Activated B cell treated with CpG ODN at 0.5 μM for 24 hours (primary cell): ENCODE data around the gene SIPA1L3. TPM values are rescaled to one million over a fixed set of nuclear protein-coding genes. Genes with fewer than 3 reads are reported as not detected.

Source experiments
- ATAC-seq: fragments of 200-7000 bp; cut with Tn5 transposase; one replicate; pipeline ENCODE4 v1.10.0; 2021; ENCODE audit warnings: low read depth, mild to moderate bottlenecking, moderate library complexity
- CTCF ChIA-PET: fragments of 350-600 bp; sonication (Branson Sonifier 250); formaldehyde crosslinking; loops from one replicate; lab custom pipeline; 2021; ENCODE audit warnings: antibody characterized with exemption; lab: Charles Lee
- POLR2A ChIA-PET: fragments of 350-600 bp; sonication (Branson Sonifier 250); formaldehyde crosslinking; loops from one replicate; lab custom pipeline; 2021; ENCODE audit warnings: antibody characterized with exemption; lab: Charles Lee
- DNase-seq: peaks from one replicate; pipeline ENCODE4 v3.0.0; 2022
- H3K27ac Mint-ChIP-seq: one replicate; pipeline ENCODE4 v1.8.0; 2020; ENCODE audit warnings: mixed read lengths
- H3K27me3 Mint-ChIP-seq: one replicate; pipeline ENCODE4 v1.8.0; 2021; ENCODE audit warnings: mixed read lengths
- H3K36me3 Mint-ChIP-seq: one replicate; pipeline ENCODE4 v1.8.0; 2021; ENCODE audit warnings: low read depth, mixed read lengths
- H3K4me1 Mint-ChIP-seq: one replicate; pipeline ENCODE4 v1.8.0; 2021; ENCODE audit warnings: mixed read lengths
- H3K4me3 Mint-ChIP-seq: one replicate; pipeline ENCODE4 v1.8.0; 2020; ENCODE audit warnings: mild to moderate bottlenecking, mixed read lengths
- H3K9me3 Mint-ChIP-seq: one replicate; pipeline ENCODE4 v1.8.0; 2020; ENCODE audit warnings: mixed read lengths
- CTCF ChIP-seq: fragments of 200-600 bp; IDR thresholded peaks from one replicate; pipeline ENCODE4 v1.8.0; 2022; ENCODE audit warnings: antibody characterized with exemption, mild to moderate bottlenecking
- intact Hi-C: fragments of 100-400 bp; cut with micrococcal nuclease; formaldehyde crosslinking; loops from one replicate; pipeline ENCODE4 v1.15.1; 2024
- total RNA-seq: library from RNA; stranded (reverse); gene quantifications from 2 replicates; pipeline ENCODE4 v1.2.3, GENCODE V29; 2022

The SIPA1L3 gene
- total RNA-seq, 1 donor from 2014 or later, result 145 TPM

- intact Hi-C loops, result loop anchor here (2.0 kb wide), 1 partner anchor 241 kb away; no protein-coding TSS in a partner anchor
These were observed 236.8 kb downstream of the SIPA1L3 start for GRCh38 chr19:38143847-38144246.

GRCh38 chr19:38144667-38145066 is 237.7 kb downstream of the SIPA1L3 start:
- TF ChIP-seq CTCF, result no peak
- Mint-ChIP-seq H3K4me1 (no peaks in the 10 kb centered on the region), H3K27me3 (no peaks in the 10 kb centered on the region), H3K27ac (no peak overlapping the region), H3K36me3 (peaks cover 80% of the 10 kb centered on the region), H3K9me3 (no peaks in the 10 kb centered on the region), H3K4me3 (no peak overlapping the region)
- DNase-seq, result no peak
- ChIA-PET CTCF (interaction anchor here (1.6 to 4.7 kb wide), 2 partner anchors 241 to 246 kb away, joined by 11 to 35 read pairs; no protein-coding TSS in a partner anchor), POLR2A (no interaction called here)
- intact Hi-C loops, result no loop called here
- no peak for ATAC-seq

More at GRCh38 chr19:38143847-38144246, 236.8 kb downstream of the SIPA1L3 start:
- Mint-ChIP-seq H3K4me1 (no peaks in the 10 kb centered on the region), H3K27ac (no peak overlapping the region), H3K4me3 (no peak overlapping the region), H3K9me3 (no peaks in the 10 kb centered on the region), H3K36me3 (peaks cover 77% of the 10 kb centered on the region), H3K27me3 (no peaks in the 10 kb centered on the region)
- TF ChIP-seq CTCF, result no peak
- CTCF ChIA-PET, result interaction anchor here (1.6 to 4.7 kb wide), 2 partner anchors 240 to 245 kb away, joined by 11 to 35 read pairs; no protein-coding TSS in a partner anchor
- no peak for DNase-seq
- no peak for ATAC-seq
- POLR2A ChIA-PET, result no interaction called here

- POLR2A ChIA-PET, result no interaction called here
- TF ChIP-seq CTCF, result no peak
- no peaks in the 10 kb centered on the region for H3K4me1 Mint-ChIP-seq
- intact Hi-C loops, result no loop called here
- H3K27me3 Mint-ChIP-seq, result no peaks in the 10 kb centered on the region
- CTCF ChIA-PET, result interaction anchor here (4.7 kb wide), 1 partner anchor 242 kb away, joined by 35 read pairs; no protein-coding TSS in a partner anchor
- H3K9me3 Mint-ChIP-seq, result no peaks in the 10 kb centered on the region
- no peak overlapping the region for H3K4me3 Mint-ChIP-seq
- no peak overlapping the region for H3K27ac Mint-ChIP-seq
- DNase-seq (no peak), ATAC-seq (no peak)
- peaks cover 81% of the 10 kb centered on the region for H3K36me3 Mint-ChIP-seq
These were observed 238.6 kb downstream of the SIPA1L3 start for GRCh38 chr19:38145623-38146022.

GRCh38 chr19:38148337-38148736 is 241.3 kb downstream of the SIPA1L3 start:
- no peaks in the 10 kb centered on the region for H3K27me3 Mint-ChIP-seq
- intact Hi-C loops, result no loop called here
- CTCF ChIA-PET, result interaction anchor here (2.1 kb wide), 1 partner anchor 246 kb away, joined by 5 read pairs; no protein-coding TSS in a partner anchor
- POLR2A ChIA-PET, result interaction anchor here (0.8 kb wide), 1 partner anchor 173 kb away, joined by 3 read pairs; no protein-coding TSS in a partner anchor
- H3K4me1 Mint-ChIP-seq, result no peaks in the 10 kb centered on the region
- no peak for ATAC-seq
- no peak for TF ChIP-seq CTCF
- H3K36me3 Mint-ChIP-seq, result peaks cover 83% of the 10 kb centered on the region
- no peak overlapping the region for H3K27ac Mint-ChIP-seq
- no peaks in the 10 kb centered on the region for H3K9me3 Mint-ChIP-seq
- no peak for DNase-seq
- no peak overlapping the region for H3K4me3 Mint-ChIP-seq

GRCh38 chr19:38149661-38150061 is 242.7 kb downstream of the SIPA1L3 start:
- Mint-ChIP-seq H3K4me3 (no peak overlapping the region), H3K36me3 (peaks cover 77% of the 10 kb centered on the region), H3K4me1 (no peaks in the 10 kb centered on the region), H3K27ac (no peak overlapping the region), H3K27me3 (no peaks in the 10 kb centered on the region), H3K9me3 (no peaks in the 10 kb centered on the region)
- ATAC-seq, result no peak
- DNase-seq, result no peak
- TF ChIP-seq CTCF, result no peak
- POLR2A ChIA-PET, result no interaction called here
- CTCF ChIA-PET, result no interaction called here
- intact Hi-C loops, result no loop called here
